Activated CD4-positive, alpha-beta T cell treated with anti-CD3 and anti-CD28 coated beads, Interleukin-2, amount 10 ng/mL, durations not matched to agents 7 days and 5 days (primary cell): Measurements from ENCODE around the gene EIF2B2. TPM values are rescaled to one million over a fixed set of nuclear protein-coding genes. Genes with fewer than 3 reads are reported as not detected.

Source experiments
- CTCF ChIA-PET: fragments of 350-600 bp; sonication (Branson Sonifier 250); formaldehyde crosslinking; loops from one replicate; lab custom pipeline; 2021; ENCODE audit warnings: antibody characterized with exemption; lab: Charles Lee
- POLR2A ChIA-PET: fragments of 350-600 bp; sonication (Branson Sonifier 250); formaldehyde crosslinking; loops from one replicate; lab custom pipeline; 2021; ENCODE audit warnings: antibody characterized with exemption; lab: Charles Lee
- DNase-seq: peaks from one replicate; pipeline ENCODE4 v3.0.0-alpha.2; 2020
- H3K27ac Mint-ChIP-seq: one replicate; pipeline ENCODE4 v1.8.0; 2021; ENCODE audit warnings: mild to moderate bottlenecking, moderate library complexity, mixed read lengths
- H3K27me3 Mint-ChIP-seq: one replicate; pipeline ENCODE4 v1.8.0; 2021; ENCODE audit warnings: mixed read lengths
- H3K36me3 Mint-ChIP-seq: one replicate; pipeline ENCODE4 v1.8.0; 2021; ENCODE audit warnings: low read depth, mixed read lengths
- H3K4me1 Mint-ChIP-seq: one replicate; pipeline ENCODE4 v1.8.0; 2021; ENCODE audit warnings: mixed read lengths
- H3K4me3 Mint-ChIP-seq: one replicate; pipeline ENCODE4 v1.8.0; 2021; ENCODE audit warnings: mild to moderate bottlenecking, moderate library complexity, mixed read lengths
- H3K9me3 Mint-ChIP-seq: one replicate; pipeline ENCODE4 v1.8.0; 2021; ENCODE audit warnings: mixed read lengths
- total RNA-seq, 2 experiments: library from RNA; stranded (reverse); gene quantifications; one replicate each; pipeline ENCODE4 v1.2.3, GENCODE V29; 2021

EIF2B2 gene
- total RNA-seq, 2 experiments from 2014 or later = 53.0 to 58.1 TPM

DNA sequence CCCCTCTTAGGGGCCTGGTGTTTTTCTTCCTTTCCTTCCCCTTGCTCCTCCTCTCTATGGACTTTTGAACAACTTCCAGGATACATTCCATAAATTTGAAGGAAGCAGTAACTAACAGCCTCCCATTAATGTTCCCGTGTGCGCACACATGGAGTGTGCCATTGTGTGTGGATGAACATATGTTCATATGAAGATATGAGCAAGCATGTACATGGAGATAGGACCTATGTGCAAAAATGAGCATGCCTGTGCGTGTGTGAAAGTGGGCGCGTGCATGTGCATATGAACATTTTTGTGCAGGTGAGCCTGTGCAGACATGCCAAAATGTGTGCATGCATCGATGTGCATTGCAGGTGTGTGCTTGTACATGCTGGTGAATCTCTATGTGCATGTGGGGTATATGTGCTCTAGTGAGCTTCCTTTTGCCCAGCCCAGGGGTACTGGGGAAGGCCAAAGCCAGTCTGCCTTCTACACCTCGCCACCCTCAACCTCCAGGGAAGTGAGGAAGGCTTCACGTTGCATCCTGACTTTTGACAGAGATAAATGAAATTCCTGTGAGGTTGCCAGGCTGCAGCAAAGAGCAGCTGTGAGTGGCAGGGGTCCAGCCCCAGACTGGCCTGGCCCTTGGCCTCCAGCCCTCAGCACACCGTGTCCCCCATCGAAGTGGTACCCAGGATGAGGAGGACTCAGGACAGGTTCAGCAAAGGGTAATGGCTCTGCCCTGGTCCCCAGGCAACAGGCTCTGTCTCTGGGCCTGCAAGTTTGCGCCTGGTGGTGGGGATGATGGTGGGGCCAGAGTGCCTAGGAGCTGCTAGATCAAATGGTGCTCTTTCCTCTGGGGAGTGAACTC lies 26.2 kb upstream of the EIF2B2 start:
- Mint-ChIP-seq H3K4me3 (no peak overlapping the region), H3K4me1 (peaks cover 11% of the 10 kb centered on the region), H3K36me3 (no peaks in the 10 kb centered on the region), H3K9me3 (no peaks in the 10 kb centered on the region), H3K27ac (no peak overlapping the region), H3K27me3 (no peaks in the 10 kb centered on the region)
- no peak for DNase-seq
- ChIA-PET CTCF (interaction anchor here (1.8 kb wide), 1 partner anchor 35 kb away, joined by 4 read pairs; no protein-coding TSS in a partner anchor), POLR2A (no interaction called here)

DNA sequence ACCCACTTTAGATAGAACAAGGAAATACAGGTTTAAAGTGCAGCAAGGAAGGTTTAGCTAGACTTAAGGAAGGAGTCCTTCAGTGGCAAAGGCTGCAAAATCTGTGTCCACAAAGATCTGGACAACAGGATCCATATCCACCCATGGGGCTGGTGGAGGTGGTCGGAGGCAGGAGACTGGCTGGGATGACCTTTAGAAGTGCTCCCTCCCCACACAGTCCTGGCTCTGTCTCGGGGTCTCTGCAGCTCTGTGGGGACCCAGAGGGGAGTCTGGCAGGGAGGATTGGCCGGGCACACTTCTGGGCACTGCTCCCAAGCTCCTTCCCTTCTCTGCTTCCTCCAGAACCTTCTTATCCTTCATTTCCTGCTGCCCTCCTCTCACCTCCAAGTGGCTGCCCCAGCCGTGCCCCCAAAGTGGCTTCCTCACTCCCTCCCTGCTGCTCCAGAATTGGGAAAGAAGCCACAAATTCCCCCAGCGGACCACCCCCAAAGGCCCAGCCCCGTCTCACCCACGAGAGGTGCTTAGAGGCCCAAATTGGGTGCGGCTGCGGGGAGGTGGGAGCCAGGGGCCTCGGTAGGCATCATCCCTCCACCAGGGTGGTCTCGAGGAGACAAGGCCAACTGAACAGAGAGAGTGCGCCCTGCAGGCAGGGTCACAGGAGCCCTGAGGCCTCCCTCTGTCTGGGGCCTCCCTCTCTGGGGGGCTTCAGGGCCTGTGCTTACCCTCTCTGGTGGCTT lies 25.4 kb upstream of the EIF2B2 start:
- no peak for DNase-seq
- ChIA-PET CTCF (interaction anchor here (1.8 kb wide), 1 partner anchor 35 kb away, joined by 4 read pairs; no protein-coding TSS in a partner anchor), POLR2A (no interaction called here)
- Mint-ChIP-seq H3K4me3 (no peak overlapping the region), H3K27ac (no peak overlapping the region), H3K9me3 (no peaks in the 10 kb centered on the region), H3K36me3 (no peaks in the 10 kb centered on the region), H3K27me3 (no peaks in the 10 kb centered on the region), H3K4me1 (peaks cover 8% of the 10 kb centered on the region)

GRCh38 chr14:74977901-74978385 lies 24.8 kb upstream of the EIF2B2 start:
- ChIA-PET POLR2A (no interaction called here), CTCF (interaction anchor here (0.6 to 1.8 kb wide), 2 partner anchors 36 to 1289 kb away, joined by 3 to 4 read pairs; no protein-coding TSS in a partner anchor)
- Mint-ChIP-seq H3K9me3 (no peaks in the 10 kb centered on the region), H3K4me1 (peaks cover 8% of the 10 kb centered on the region), H3K4me3 (no peak overlapping the region), H3K27ac (no peak overlapping the region), H3K27me3 (no peaks in the 10 kb centered on the region), H3K36me3 (no peaks in the 10 kb centered on the region)
- DNase-seq = no peak

DNA sequence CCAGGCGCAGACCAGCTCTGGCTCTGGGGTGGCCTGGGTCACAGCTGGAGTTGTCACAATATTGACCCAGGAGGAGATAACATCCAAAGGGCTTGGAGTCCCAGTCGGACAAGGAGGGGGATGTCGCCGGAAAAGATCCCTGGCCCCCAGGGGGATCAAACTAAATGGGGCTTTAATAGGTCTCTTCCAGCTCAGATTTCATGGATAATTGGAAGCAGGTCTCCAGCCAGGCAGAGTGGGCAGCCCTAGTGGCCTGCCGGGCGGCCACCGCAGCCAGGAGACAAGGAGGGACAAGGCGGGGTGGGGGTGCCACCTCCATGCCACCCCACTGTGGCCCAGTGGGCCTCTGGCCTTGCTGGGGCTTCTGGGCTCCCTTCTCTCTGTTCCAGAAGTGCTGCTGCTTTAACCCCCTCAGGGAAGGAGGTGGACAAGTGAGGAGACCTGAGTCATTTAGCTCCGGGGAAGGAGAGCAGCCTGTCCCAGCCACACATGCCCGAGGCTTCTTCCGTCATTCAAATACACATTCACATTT lies 24.2 kb upstream of the EIF2B2 start:
- H3K4me3 Mint-ChIP-seq = no peak overlapping the region
- ChIA-PET CTCF (interaction anchor here (0.6 to 1.8 kb wide), 2 partner anchors 36 to 1290 kb away, joined by 3 to 4 read pairs; no protein-coding TSS in a partner anchor), POLR2A (no interaction called here)
- H3K9me3 Mint-ChIP-seq = no peaks in the 10 kb centered on the region
- no peaks in the 10 kb centered on the region for H3K36me3 Mint-ChIP-seq
- no peak for DNase-seq
- H3K27me3 Mint-ChIP-seq = no peaks in the 10 kb centered on the region
- no peak overlapping the region for H3K27ac Mint-ChIP-seq
- peaks cover 7% of the 10 kb centered on the region for H3K4me1 Mint-ChIP-seq

GRCh38 chr14:74979029-74979428 lies 23.7 kb upstream of the EIF2B2 start:
- Mint-ChIP-seq H3K4me1 (peaks cover 2% of the 10 kb centered on the region), H3K36me3 (no peaks in the 10 kb centered on the region), H3K4me3 (no peak overlapping the region), H3K27me3 (no peaks in the 10 kb centered on the region), H3K27ac (no peak overlapping the region), H3K9me3 (no peaks in the 10 kb centered on the region)
- ChIA-PET CTCF (no interaction called here), POLR2A (no interaction called here)
- DNase-seq = no peak

DNA sequence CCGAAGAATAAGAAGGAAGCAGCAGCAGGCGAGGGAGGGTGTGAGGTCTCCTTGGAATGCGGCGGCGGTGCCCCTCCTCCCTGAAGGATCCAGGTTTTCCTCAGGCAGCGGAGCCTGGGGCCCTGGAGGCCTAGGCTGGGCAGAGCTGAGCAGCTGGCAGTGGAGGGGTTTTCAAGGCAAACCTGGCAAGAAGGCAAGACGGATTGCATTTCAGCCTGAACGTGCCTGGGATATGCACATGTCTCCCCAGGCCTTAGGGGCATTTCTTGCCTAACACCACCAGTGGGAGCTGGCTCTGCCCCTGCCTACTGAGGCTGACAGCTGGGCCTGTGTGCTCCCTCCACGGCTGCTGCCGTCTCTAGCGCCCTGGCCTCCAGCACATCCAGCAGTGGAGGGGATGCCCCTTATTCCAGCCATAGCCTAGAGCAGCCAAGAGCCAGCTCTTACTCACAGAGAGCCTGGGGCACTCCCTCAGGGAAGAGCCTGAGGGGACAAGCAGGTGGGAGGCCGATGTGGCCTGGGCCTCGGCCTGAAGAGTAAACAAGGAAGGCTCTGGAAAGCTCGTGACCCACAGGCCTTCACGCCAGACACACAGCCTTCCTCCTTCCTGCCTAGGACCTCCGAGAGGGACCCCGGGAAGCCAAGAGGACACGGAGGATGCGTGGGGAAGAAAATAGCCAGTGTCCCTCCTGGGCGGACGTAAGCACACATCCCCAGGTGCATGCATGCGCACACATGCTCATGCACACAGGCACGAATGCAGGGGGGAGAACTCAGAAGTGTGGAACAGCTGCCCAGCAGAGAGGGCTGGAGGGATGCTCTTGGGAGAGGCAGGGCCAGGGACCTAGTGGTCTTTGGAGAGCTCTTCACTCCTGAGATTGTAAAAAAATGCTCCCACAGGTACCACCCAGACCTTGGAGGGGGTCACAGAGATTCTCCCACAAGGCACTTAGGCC lies 23.0 kb upstream of the EIF2B2 start:
- no peaks in the 10 kb centered on the region for H3K9me3 Mint-ChIP-seq
- CTCF ChIA-PET = interaction anchor here (1.1 to 1.6 kb wide), 2 partner anchors 108 to 119 kb away, joined by 3 to 4 read pairs; no protein-coding TSS in a partner anchor

GRCh38 chr14:74980398-74980730 lies 22.4 kb upstream of the EIF2B2 start:
- CTCF ChIA-PET = interaction anchor here (0.9 to 1.6 kb wide), 3 partner anchors 108 to 125 kb away, joined by 3 to 4 read pairs (median 3); no protein-coding TSS in a partner anchor
- no peaks in the 10 kb centered on the region for H3K4me1 Mint-ChIP-seq
- H3K9me3 Mint-ChIP-seq = no peaks in the 10 kb centered on the region
- H3K27me3 Mint-ChIP-seq = no peaks in the 10 kb centered on the region
- no peaks in the 10 kb centered on the region for H3K36me3 Mint-ChIP-seq
- POLR2A ChIA-PET = no interaction called here
- no peak for DNase-seq
- H3K4me3 Mint-ChIP-seq = no peak overlapping the region
- H3K27ac Mint-ChIP-seq = no peak overlapping the region

More for the DNA sequence above, 23.0 kb upstream of the EIF2B2 start:
- Mint-ChIP-seq H3K4me3 (no peak overlapping the region), H3K4me1 (no peaks in the 10 kb centered on the region), H3K27ac (no peak overlapping the region), H3K36me3 (no peaks in the 10 kb centered on the region), H3K27me3 (no peaks in the 10 kb centered on the region)
- no peak for DNase-seq
- POLR2A ChIA-PET = no interaction called here

GRCh38 chr14:74980731-74981461 lies 21.8 kb upstream of the EIF2B2 start:
- Mint-ChIP-seq H3K36me3 (no peaks in the 10 kb centered on the region), H3K27me3 (no peaks in the 10 kb centered on the region), H3K9me3 (no peaks in the 10 kb centered on the region), H3K4me1 (no peaks in the 10 kb centered on the region), H3K27ac (no peak overlapping the region), H3K4me3 (no peak overlapping the region)
- CTCF ChIA-PET = interaction anchor here (0.6 to 1.6 kb wide), 5 partner anchors 107 to 662 kb away, joined by 3 to 4 read pairs (median 3); no protein-coding TSS in a partner anchor
- DNase-seq = no peak
- POLR2A ChIA-PET = no interaction called here

- POLR2A ChIA-PET = no interaction called here
- no peaks in the 10 kb centered on the region for H3K9me3 Mint-ChIP-seq
Observed at GRCh38 chr14:74981462-74981782, 21.3 kb upstream of the EIF2B2 start.

GRCh38 chr14:74981833-74982232 lies 20.9 kb upstream of the EIF2B2 start:
- ChIA-PET POLR2A (no interaction called here), CTCF (interaction anchor here (0.6 to 1.6 kb wide), 5 partner anchors 10 to 832 kb away, joined by 3 to 4 read pairs (median 3); no protein-coding TSS in a partner anchor)
- H3K4me1 Mint-ChIP-seq = no peaks in the 10 kb centered on the region
- H3K27me3 Mint-ChIP-seq = no peaks in the 10 kb centered on the region
- no peaks in the 10 kb centered on the region for H3K36me3 Mint-ChIP-seq
- H3K9me3 Mint-ChIP-seq = no peaks in the 10 kb centered on the region
- no peak overlapping the region for H3K4me3 Mint-ChIP-seq
- DNase-seq = no peak
- H3K27ac Mint-ChIP-seq = no peak overlapping the region

More at GRCh38 chr14:74981462-74981782, 21.3 kb upstream of the EIF2B2 start:
- H3K27me3 Mint-ChIP-seq = no peaks in the 10 kb centered on the region
- H3K4me3 Mint-ChIP-seq = no peak overlapping the region
- H3K27ac Mint-ChIP-seq = no peak overlapping the region
- H3K4me1 Mint-ChIP-seq = no peaks in the 10 kb centered on the region
- no peaks in the 10 kb centered on the region for H3K36me3 Mint-ChIP-seq
- DNase-seq = no peak
- CTCF ChIA-PET = interaction anchor here (0.6 to 1.0 kb wide), 4 partner anchors 11 to 832 kb away, joined by 3 to 4 read pairs (median 3); no protein-coding TSS in a partner anchor

DNA sequence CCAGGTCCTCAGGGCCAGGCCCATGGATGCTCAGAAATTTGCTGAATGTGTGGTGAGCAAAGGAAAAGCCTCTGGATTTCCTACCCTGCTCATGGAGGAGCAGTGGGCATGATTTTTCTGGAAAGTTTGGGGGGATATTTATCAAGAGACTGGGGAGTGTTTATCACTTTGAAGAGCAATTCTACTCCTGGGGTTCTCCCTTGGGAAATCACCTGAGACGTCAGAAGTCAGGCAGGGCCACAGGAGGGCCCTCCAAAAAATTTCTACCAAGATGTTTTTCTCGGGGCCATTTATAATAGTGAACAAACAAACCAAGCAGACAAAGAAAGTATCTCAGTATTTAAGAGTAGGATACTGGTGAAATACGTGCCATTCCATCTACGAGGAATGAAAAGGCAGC lies 20.1 kb upstream of the EIF2B2 start:
- Mint-ChIP-seq H3K9me3 (no peaks in the 10 kb centered on the region), H3K36me3 (no peaks in the 10 kb centered on the region), H3K27ac (no peak overlapping the region), H3K4me1 (no peaks in the 10 kb centered on the region), H3K4me3 (no peak overlapping the region), H3K27me3 (no peaks in the 10 kb centered on the region)
- CTCF ChIA-PET = interaction anchor here (0.9 to 1.6 kb wide), 2 partner anchors 11 to 27 kb away, joined by 3 read pairs; partner anchors contain the start of gene PGF
- DNase-seq = no peak
- POLR2A ChIA-PET = no interaction called here
